GM23338 (cell line): Measurements from ENCODE around the gene TMCC1.

ENCODE experiments used
- CREB1 ChIP-seq: fragments of 250-450 bp; sonication (Bioruptor Pico); IDR thresholded peaks from 2 replicates; pipeline ENCODE4 v1.5.0; 2020; ENCODE audit warnings: low read depth, mild to moderate bottlenecking, moderate library complexity
- CTCF ChIP-seq, 2 experiments: fragments of 200-600 bp in 1 of 2; sonication (generic) in 1 of 2; conservative IDR thresholded peaks; 2 replicates each; pipeline versions ENCODE4 v1.5.1 to v1.6.1; 2016 to 2017; ENCODE audit warnings: antibody characterized with exemption in 2 of 2, low read depth in 2 of 2, mild to moderate bottlenecking in 2 of 2, moderate library complexity in 1 of 2
- ETS1 ChIP-seq: IDR thresholded peaks from 2 replicates; pipeline ENCODE4 v1.6.1; 2016; ENCODE audit warnings: antibody characterized with exemption
- EZH2 ChIP-seq: fragments of 200-600 bp; sonication (generic); IDR thresholded peaks from one replicate; pipeline ENCODE4 v1.8.0; 2017; ENCODE audit warnings: antibody characterized with exemption, mild to moderate bottlenecking, low read depth; ENCODE audit not compliant: unreplicated experiment
- EZH2phosphoT487 ChIP-seq: fragments of 200-600 bp; sonication (generic); IDR thresholded peaks from one replicate; pipeline ENCODE4 v1.8.1; 2018; ENCODE audit warnings: antibody characterized with exemption; ENCODE audit not compliant: unreplicated experiment
- JUNB ChIP-seq: IDR thresholded peaks from one replicate; pipeline ENCODE4 v1.6.1; 2016; ENCODE audit warnings: antibody characterized with exemption; ENCODE audit not compliant: unreplicated experiment
- POLR2AphosphoS5 ChIP-seq: IDR thresholded peaks from 2 replicates; pipeline ENCODE4 v1.6.1; 2016; ENCODE audit warnings: antibody characterized with exemption, low read depth
- ZNF114 ChIP-seq: fragments of 250-450 bp; sonication (Bioruptor Pico); IDR thresholded peaks from 2 replicates; pipeline ENCODE4 v1.5.0; 2020; ENCODE audit warnings: mild to moderate bottlenecking, moderate library complexity
- TF ChIP-seq, protein P1 (sequence below): IDR thresholded peaks from one replicate; pipeline ENCODE4 v1.6.1; 2018; ENCODE audit warnings: antibody characterized with exemption; ENCODE audit not compliant: unreplicated experiment

GRCh38 chr3:129919806-129920205 lies 26.3 kb upstream of the TMCC1 start:
- no peak for TF ChIP-seq EZH2
- TF ChIP-seq CTCF (conservative IDR thresholded peaks at IDR 0.05; ENCODE audit: low read depth in 2 of 2), result no peak
- TF ChIP-seq EZH2phosphoT487, result no peak
- no peak for TF ChIP-seq POLR2AphosphoS5
- no peak for TF ChIP-seq ZNF114 (CRISPR knock-in tag)
- TF ChIP-seq, protein P1, sequence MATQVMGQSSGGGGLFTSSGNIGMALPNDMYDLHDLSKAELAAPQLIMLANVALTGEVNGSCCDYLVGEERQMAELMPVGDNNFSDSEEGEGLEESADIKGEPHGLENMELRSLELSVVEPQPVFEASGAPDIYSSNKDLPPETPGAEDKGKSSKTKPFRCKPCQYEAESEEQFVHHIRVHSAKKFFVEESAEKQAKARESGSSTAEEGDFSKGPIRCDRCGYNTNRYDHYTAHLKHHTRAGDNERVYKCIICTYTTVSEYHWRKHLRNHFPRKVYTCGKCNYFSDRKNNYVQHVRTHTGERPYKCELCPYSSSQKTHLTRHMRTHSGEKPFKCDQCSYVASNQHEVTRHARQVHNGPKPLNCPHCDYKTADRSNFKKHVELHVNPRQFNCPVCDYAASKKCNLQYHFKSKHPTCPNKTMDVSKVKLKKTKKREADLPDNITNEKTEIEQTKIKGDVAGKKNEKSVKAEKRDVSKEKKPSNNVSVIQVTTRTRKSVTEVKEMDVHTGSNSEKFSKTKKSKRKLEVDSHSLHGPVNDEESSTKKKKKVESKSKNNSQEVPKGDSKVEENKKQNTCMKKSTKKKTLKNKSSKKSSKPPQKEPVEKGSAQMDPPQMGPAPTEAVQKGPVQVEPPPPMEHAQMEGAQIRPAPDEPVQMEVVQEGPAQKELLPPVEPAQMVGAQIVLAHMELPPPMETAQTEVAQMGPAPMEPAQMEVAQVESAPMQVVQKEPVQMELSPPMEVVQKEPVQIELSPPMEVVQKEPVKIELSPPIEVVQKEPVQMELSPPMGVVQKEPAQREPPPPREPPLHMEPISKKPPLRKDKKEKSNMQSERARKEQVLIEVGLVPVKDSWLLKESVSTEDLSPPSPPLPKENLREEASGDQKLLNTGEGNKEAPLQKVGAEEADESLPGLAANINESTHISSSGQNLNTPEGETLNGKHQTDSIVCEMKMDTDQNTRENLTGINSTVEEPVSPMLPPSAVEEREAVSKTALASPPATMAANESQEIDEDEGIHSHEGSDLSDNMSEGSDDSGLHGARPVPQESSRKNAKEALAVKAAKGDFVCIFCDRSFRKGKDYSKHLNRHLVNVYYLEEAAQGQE, result no peak
- TF ChIP-seq CREB1 (CRISPR knock-in tag), result no peak
- no peak for TF ChIP-seq JUNB
- no peak for TF ChIP-seq ETS1
